ENCODE data around the gene NCKAP5. TPM values are rescaled to one million over a fixed set of nuclear protein-coding genes. Genes with fewer than 3 reads are reported as not detected.

The NCKAP5 gene
- total and polyA plus RNA-seq, 9 of the 15 experiments (the other 6 are each of a cell fraction or from before 2014, with no cell fraction given), result not detected

DNA sequence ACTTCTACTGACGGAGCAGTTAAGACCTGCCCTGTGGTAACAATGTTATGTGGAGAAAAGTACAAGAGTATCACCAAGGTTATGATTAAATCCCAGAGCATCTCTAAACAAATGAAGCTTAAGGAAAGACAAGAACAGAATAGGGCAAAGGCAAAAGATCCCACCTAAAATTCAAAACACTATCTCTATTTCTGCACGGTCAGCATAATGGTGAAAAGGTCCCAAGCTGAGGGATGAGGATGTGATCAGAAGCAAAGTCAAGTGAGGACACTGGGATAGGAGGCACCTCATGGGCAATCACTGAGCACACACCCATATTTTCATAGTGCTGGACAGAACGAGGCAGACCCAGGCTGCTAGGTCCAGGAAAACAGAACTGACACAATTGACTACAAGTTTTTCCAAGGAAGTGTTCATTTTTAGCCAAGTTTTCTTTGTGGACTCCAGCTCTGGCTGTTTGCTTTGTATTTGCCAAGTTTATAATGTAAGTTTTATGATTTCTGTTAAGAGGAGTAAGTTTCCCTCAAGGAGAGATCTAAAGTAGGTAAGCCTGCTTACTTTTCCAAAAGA is 77.8 kb downstream of the NCKAP5 start (continued):
- TF ChIP-seq C11orf30 (IDR thresholded peaks at IDR 0.05; ENCODE audit: low read depth) (peak; percentile 45; the same call in 1 of the 2 replicates), KDM5B (IDR thresholded peaks at IDR 0.05; ENCODE audit: insufficient replicate concordance, low read depth, low read length) (no peak), CC2D1A (IDR thresholded peaks at IDR 0.05) (no peak), ZNF134 (CRISPR knock-in tag; conservative IDR thresholded peaks at IDR 0.05) (no peak), HSF4 (CRISPR knock-in tag; IDR thresholded peaks at IDR 0.05; ENCODE audit: borderline replicate concordance) (no peak), MAFG (tag; conservative IDR thresholded peaks at IDR 0.05) (peak; percentile 69)
- TF ChIP-seq, protein P1, sequence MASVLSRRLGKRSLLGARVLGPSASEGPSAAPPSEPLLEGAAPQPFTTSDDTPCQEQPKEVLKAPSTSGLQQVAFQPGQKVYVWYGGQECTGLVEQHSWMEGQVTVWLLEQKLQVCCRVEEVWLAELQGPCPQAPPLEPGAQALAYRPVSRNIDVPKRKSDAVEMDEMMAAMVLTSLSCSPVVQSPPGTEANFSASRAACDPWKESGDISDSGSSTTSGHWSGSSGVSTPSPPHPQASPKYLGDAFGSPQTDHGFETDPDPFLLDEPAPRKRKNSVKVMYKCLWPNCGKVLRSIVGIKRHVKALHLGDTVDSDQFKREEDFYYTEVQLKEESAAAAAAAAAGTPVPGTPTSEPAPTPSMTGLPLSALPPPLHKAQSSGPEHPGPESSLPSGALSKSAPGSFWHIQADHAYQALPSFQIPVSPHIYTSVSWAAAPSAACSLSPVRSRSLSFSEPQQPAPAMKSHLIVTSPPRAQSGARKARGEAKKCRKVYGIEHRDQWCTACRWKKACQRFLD (CRISPR knock-in tag; IDR thresholded peaks at IDR 0.05), result no peak
- TF ChIP-seq, protein P2, sequence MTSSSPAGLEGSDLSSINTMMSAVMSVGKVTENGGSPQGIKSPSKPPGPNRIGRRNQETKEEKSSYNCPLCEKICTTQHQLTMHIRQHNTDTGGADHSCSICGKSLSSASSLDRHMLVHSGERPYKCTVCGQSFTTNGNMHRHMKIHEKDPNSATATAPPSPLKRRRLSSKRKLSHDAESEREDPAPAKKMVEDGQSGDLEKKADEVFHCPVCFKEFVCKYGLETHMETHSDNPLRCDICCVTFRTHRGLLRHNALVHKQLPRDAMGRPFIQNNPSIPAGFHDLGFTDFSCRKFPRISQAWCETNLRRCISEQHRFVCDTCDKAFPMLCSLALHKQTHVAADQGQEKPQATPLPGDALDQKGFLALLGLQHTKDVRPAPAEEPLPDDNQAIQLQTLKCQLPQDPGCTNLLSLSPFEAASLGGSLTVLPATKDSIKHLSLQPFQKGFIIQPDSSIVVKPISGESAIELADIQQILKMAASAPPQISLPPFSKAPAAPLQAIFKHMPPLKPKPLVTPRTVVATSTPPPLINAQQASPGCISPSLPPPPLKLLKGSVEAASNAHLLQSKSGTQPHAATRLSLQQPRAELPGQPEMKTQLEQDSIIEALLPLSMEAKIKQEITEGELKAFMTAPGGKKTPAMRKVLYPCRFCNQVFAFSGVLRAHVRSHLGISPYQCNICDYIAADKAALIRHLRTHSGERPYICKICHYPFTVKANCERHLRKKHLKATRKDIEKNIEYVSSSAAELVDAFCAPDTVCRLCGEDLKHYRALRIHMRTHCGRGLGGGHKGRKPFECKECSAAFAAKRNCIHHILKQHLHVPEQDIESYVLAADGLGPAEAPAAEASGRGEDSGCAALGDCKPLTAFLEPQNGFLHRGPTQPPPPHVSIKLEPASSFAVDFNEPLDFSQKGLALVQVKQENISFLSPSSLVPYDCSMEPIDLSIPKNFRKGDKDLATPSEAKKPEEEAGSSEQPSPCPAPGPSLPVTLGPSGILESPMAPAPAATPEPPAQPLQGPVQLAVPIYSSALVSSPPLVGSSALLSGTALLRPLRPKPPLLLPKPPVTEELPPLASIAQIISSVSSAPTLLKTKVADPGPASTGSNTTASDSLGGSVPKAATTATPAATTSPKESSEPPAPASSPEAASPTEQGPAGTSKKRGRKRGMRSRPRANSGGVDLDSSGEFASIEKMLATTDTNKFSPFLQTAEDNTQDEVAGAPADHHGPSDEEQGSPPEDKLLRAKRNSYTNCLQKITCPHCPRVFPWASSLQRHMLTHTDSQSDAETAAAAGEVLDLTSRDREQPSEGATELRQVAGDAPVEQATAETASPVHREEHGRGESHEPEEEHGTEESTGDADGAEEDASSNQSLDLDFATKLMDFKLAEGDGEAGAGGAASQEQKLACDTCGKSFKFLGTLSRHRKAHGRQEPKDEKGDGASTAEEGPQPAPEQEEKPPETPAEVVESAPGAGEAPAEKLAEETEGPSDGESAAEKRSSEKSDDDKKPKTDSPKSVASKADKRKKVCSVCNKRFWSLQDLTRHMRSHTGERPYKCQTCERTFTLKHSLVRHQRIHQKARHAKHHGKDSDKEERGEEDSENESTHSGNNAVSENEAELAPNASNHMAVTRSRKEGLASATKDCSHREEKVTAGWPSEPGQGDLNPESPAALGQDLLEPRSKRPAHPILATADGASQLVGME (CRISPR knock-in tag; IDR thresholded peaks at IDR 0.05), result no peak

Measured in K562 (cell line).